Lung (tissue), 12 donors: ENCODE measurements around the gene FBL. TPM values are rescaled to one million over a fixed set of nuclear protein-coding genes. Genes with fewer than 3 reads are reported as not detected.

Experiments
- ATAC-seq: fragments of 200-7000 bp; cut with Tn5 transposase; one replicate; pipeline ENCODE4 v1.9.1; 2020; ENCODE audit warnings: moderate number of reproducible peaks; ENCODE audit not compliant: insufficient read depth, low FRiP score
- DNase-seq, 3 donors: peaks; one replicate each; pipeline ENCODE4 v3.0.0-alpha.2; 2013 to 2017
- H3K27ac ChIP-seq, 2 donors: one replicate each; pipeline ENCODE4 v1.5.1; 2013; ENCODE audit warnings: mild to moderate bottlenecking in 2 of 2, moderate library complexity in 2 of 2, control low read depth in 1 of 2, inconsistent platforms in 1 of 2, low read depth in 1 of 2, low read length in 1 of 2
- H3K27me3 ChIP-seq, 3 donors: one replicate each; pipeline ENCODE4 v1.5.1; 2013; ENCODE audit warnings: low read length in 2 of 3; ENCODE audit not compliant: control insufficient read depth in 3 of 3, insufficient read depth in 3 of 3
- H3K36me3 ChIP-seq, 4 donors: one replicate each; pipeline ENCODE4 v1.5.1; 2013; ENCODE audit warnings: low read length in 4 of 4, mild to moderate bottlenecking in 1 of 4, moderate library complexity in 1 of 4; ENCODE audit not compliant: control insufficient read depth in 4 of 4, insufficient read depth in 4 of 4
- H3K4me1 ChIP-seq, 5 donors: one replicate each; pipeline ENCODE4 v1.5.1; 2013; ENCODE audit warnings: low read length in 5 of 5, mild to moderate bottlenecking in 2 of 5, moderate library complexity in 1 of 5; ENCODE audit not compliant: control insufficient read depth in 5 of 5, insufficient read depth in 5 of 5
- H3K4me3 ChIP-seq: one replicate; pipeline ENCODE4 v1.5.1; 2013; ENCODE audit warnings: mild to moderate bottlenecking, control low read depth, moderate library complexity
- H3K9ac ChIP-seq, 2 donors: one replicate each; pipeline ENCODE4 v1.5.1; 2013; ENCODE audit warnings: low read length in 2 of 2, control low read depth in 1 of 2; ENCODE audit not compliant: insufficient read depth in 1 of 2
- H3K9me3 ChIP-seq, 4 donors: one replicate each; pipeline ENCODE4 v1.5.1; 2013; ENCODE audit warnings: low read length in 3 of 4, mild to moderate bottlenecking in 1 of 4, moderate library complexity in 1 of 4; ENCODE audit not compliant: control insufficient read depth in 4 of 4, insufficient read depth in 3 of 4
- CTCF ChIP-seq: IDR thresholded peaks from 2 replicates; pipeline ENCODE4 v1.5.1; 2012; ENCODE audit warnings: mild to moderate bottlenecking; ENCODE audit errors: control extremely low read depth, extremely low read depth
- WGBS, 2 donors: extraction: QIAGEN DNeasy Blood & Tissue Kit; methylation state at CpG; one replicate each; pipeline ENCODE4 v1.1.7; 2013; 5-methylcytosine and 5-hydroxymethylcytosine counted together
- polyA plus RNA-seq, 2 donors: library from polyadenylated mRNA; stranded (reverse); fragments of 200-250 nt; gene quantifications; one replicate each; pipeline ENCODE4 v1.2.1, GENCODE V29; 2013
- total RNA-seq, 2 donors: library from RNA; depleted of rRNA in 1 of 2; stranded (reverse); fragments of >200 nt in 1 of 2; gene quantifications; one replicate each; pipeline ENCODE4 v1.2.1, GENCODE V29; 2014 to 2021
- donor health status: control.
- donor health status: control.
- donor health status: Bipolar disorder and iron deficiency.
- donor health status: healthy.
- donor health status: DM: yes; HTN: yes; CAD: no.

Gene FBL
- total and polyA plus RNA-seq, 4 donors: 152 to 253 (median 201) TPM

- H3K27ac ChIP-seq: no peak overlapping the region
- H3K4me1 ChIP-seq: no peaks in the 10 kb centered on the region
- TF ChIP-seq CTCF: no peak
- H3K4me3 ChIP-seq: no peak overlapping the region
- no peak overlapping the region for H3K9ac ChIP-seq
- no peaks in the 10 kb centered on the region for H3K36me3 ChIP-seq
- no peaks in the 10 kb centered on the region for H3K9me3 ChIP-seq
- no peak for ATAC-seq
- WGBS, 2 donors: 81 to 94% methylated on average over 2 of the region's 2 CpGs
- no peak for DNase-seq
- H3K27me3 ChIP-seq: no peaks in the 10 kb centered on the region
Measured at GRCh38 chr19:39867133-39867532, 21.0 kb upstream of the FBL start.

GRCh38 chr19:39865953-39866352 is 19.8 kb upstream of the FBL start:
- Histone ChIP-seq H3K27me3 (no peaks in the 10 kb centered on the region), H3K27ac (no peak overlapping the region), H3K36me3 (no peaks in the 10 kb centered on the region), H3K9ac (no peak overlapping the region), H3K9me3 (no peaks in the 10 kb centered on the region), H3K4me1 (no peaks in the 10 kb centered on the region), H3K4me3 (no peak overlapping the region)
- ATAC-seq (no peak), DNase-seq (no peak)
- no peak for TF ChIP-seq CTCF
- 90% methylated on average over 5 of the region's 5 CpGs for WGBS, 2 donors

GRCh38 chr19:39865186-39865585 is 19.0 kb upstream of the FBL start:
- DNase-seq (no peak), ATAC-seq (no peak)
- WGBS, 2 donors: 94 to 96% methylated on average over 2 of the region's 2 CpGs
- H3K4me3 ChIP-seq: no peak overlapping the region
- H3K36me3 ChIP-seq: no peaks in the 10 kb centered on the region
- no peaks in the 10 kb centered on the region for H3K9me3 ChIP-seq
- H3K27ac ChIP-seq: no peak overlapping the region
- H3K27me3 ChIP-seq: no peaks in the 10 kb centered on the region
- no peak for TF ChIP-seq CTCF
- H3K9ac ChIP-seq: no peak overlapping the region
- no peaks in the 10 kb centered on the region for H3K4me1 ChIP-seq

GRCh38 chr19:39864118-39864517 is 17.9 kb upstream of the FBL start:
- H3K9me3 ChIP-seq: no peaks in the 10 kb centered on the region
- no peak for DNase-seq
- ATAC-seq: no peak
- H3K9ac ChIP-seq: no peak overlapping the region
- no peaks in the 10 kb centered on the region for H3K4me1 ChIP-seq
- H3K27me3 ChIP-seq: no peaks in the 10 kb centered on the region
- WGBS, 2 donors: 78 to 88% methylated on average over 2 of the region's 2 CpGs
- no peak overlapping the region for H3K27ac ChIP-seq
- no peak overlapping the region for H3K4me3 ChIP-seq
- H3K36me3 ChIP-seq: no peaks in the 10 kb centered on the region
- no peak for TF ChIP-seq CTCF
